Neural progenitor cell (in vitro differentiated cells): Measurements from ENCODE around the gene GOLGA1.

Source experiments
- EZH2 ChIP-seq: fragments of 200-600 bp; sonication (generic); IDR thresholded peaks from 2 replicates; pipeline ENCODE4 v1.6.1; 2017; ENCODE audit warnings: antibody characterized with exemption, mild to moderate bottlenecking, moderate library complexity
- EZH2phosphoT487 ChIP-seq: fragments of 200-600 bp; sonication (generic); IDR thresholded peaks from 2 replicates; pipeline ENCODE4 v1.6.1; 2017; ENCODE audit warnings: antibody characterized with exemption
- TF ChIP-seq, protein P1 (sequence below): fragments of 200-600 bp; sonication (generic); IDR thresholded peaks from 2 replicates; pipeline ENCODE4 v1.5.1; 2017; ENCODE audit warnings: antibody characterized with exemption, mild to moderate bottlenecking

DNA sequence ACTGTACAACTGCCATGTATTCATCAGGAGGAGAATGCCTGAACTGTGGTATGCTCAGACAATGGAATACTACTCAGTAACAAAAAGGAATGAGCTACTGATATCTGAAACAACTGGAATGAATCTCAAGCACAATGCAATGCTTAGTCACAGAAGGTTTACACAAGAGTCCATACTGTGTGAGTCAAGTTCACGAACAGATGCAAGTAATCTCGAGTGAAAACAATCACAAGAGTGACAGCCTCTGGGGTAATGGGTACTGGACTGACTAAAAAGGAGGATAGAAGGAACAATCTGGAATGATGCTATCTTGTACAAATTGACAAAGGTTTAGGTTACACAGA, 19.5 kb upstream of the GOLGA1 start:
- TF ChIP-seq, protein P1, sequence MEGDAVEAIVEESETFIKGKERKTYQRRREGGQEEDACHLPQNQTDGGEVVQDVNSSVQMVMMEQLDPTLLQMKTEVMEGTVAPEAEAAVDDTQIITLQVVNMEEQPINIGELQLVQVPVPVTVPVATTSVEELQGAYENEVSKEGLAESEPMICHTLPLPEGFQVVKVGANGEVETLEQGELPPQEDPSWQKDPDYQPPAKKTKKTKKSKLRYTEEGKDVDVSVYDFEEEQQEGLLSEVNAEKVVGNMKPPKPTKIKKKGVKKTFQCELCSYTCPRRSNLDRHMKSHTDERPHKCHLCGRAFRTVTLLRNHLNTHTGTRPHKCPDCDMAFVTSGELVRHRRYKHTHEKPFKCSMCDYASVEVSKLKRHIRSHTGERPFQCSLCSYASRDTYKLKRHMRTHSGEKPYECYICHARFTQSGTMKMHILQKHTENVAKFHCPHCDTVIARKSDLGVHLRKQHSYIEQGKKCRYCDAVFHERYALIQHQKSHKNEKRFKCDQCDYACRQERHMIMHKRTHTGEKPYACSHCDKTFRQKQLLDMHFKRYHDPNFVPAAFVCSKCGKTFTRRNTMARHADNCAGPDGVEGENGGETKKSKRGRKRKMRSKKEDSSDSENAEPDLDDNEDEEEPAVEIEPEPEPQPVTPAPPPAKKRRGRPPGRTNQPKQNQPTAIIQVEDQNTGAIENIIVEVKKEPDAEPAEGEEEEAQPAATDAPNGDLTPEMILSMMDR = no peak
- TF ChIP-seq EZH2 = no peak
- TF ChIP-seq EZH2phosphoT487 = no peak
